MM.1S (cell line): ENCODE data around the gene ADAMTS17.

Source experiments
- DNase-seq: peaks from one replicate; pipeline ENCODE4 v3.0.0-alpha.2; 2015
- H2AFZ ChIP-seq: fragments of 300-600 bp; sonication (generic); 2 replicates; pipeline ENCODE4 v1.6.0; 2016; ENCODE audit warnings: antibody characterized with exemption, low read length
- H3F3A ChIP-seq: fragments of 300-600 bp; sonication (generic); 2 replicates; pipeline ENCODE4 v1.6.1; 2016; ENCODE audit warnings: mild to moderate bottlenecking, antibody characterized with exemption, low read length, moderate library complexity, mixed read lengths; ENCODE audit not compliant: insufficient read depth
- H3K27ac ChIP-seq: fragments of 300-600 bp; sonication (generic); 2 replicates; pipeline ENCODE4 v1.5.1; 2016; ENCODE audit warnings: mild to moderate bottlenecking, low read length
- H3K27me3 ChIP-seq: fragments of 300-600 bp; sonication (generic); replicated peaks from 2 replicates; pipeline ENCODE4 v1.6.0; 2016; ENCODE audit warnings: low read length; ENCODE audit not compliant: insufficient read depth
- H3K36me3 ChIP-seq: fragments of 300-600 bp; sonication (generic); replicated peaks from 2 replicates; pipeline ENCODE4 v1.6.1; 2016; ENCODE audit warnings: mild to moderate bottlenecking, low read length, mixed read lengths; ENCODE audit not compliant: insufficient read depth
- H3K4me1 ChIP-seq: fragments of 300-600 bp; sonication (generic); 2 replicates; pipeline ENCODE4 v1.6.1; 2016; ENCODE audit warnings: low read length, mixed read lengths
- H3K4me2 ChIP-seq: fragments of 300-600 bp; sonication (generic); 2 replicates; pipeline ENCODE4 v1.6.0; 2016; ENCODE audit warnings: low read depth, low read length
- H3K4me3 ChIP-seq: fragments of 300-600 bp; sonication (generic); 2 replicates; pipeline ENCODE4 v1.5.1; 2016; ENCODE audit warnings: low read length, mixed read lengths
- H3K79me2 ChIP-seq: fragments of 300-600 bp; sonication (generic); 2 replicates; pipeline ENCODE4 v1.6.1; 2016; ENCODE audit warnings: mixed run types, low read length, mixed read lengths
- H3K9ac ChIP-seq: fragments of 300-600 bp; sonication (generic); 2 replicates; pipeline ENCODE4 v1.6.1; 2016; ENCODE audit warnings: low read length, mixed read lengths
- H3K9me2 ChIP-seq: fragments of 300-600 bp; sonication (generic); replicated peaks from 2 replicates; pipeline ENCODE4 v1.6.1; 2016; ENCODE audit warnings: mild to moderate bottlenecking, low read length, mixed read lengths; ENCODE audit not compliant: insufficient read depth
- H3K9me3 ChIP-seq: fragments of 300-600 bp; sonication (generic); replicated peaks from 2 replicates; pipeline ENCODE4 v1.6.1; 2016; ENCODE audit warnings: mild to moderate bottlenecking, low read length, mixed read lengths; ENCODE audit not compliant: insufficient read depth
- H4K20me1 ChIP-seq: fragments of 300-600 bp; sonication (generic); 2 replicates; pipeline ENCODE4 v1.6.1; 2016; ENCODE audit warnings: mild to moderate bottlenecking, low read length, moderate library complexity, mixed read lengths; ENCODE audit not compliant: insufficient read depth
- CTCF ChIP-seq: fragments of 300-600 bp; sonication (generic); IDR thresholded peaks from 2 replicates; pipeline ENCODE4 v1.5.1; 2016; ENCODE audit warnings: antibody characterized with exemption, low read length, mixed read lengths
- EZH2 ChIP-seq: fragments of 300-600 bp; sonication (generic); optimal IDR thresholded peaks from 2 replicates; pipeline ENCODE3; 2017; ENCODE audit warnings: low read depth, mild to moderate bottlenecking, antibody characterized with exemption, low read length, mixed read lengths
- EZH2phosphoT487 ChIP-seq: fragments of 300-600 bp; sonication (generic); IDR thresholded peaks from 2 replicates; pipeline ENCODE4 v1.6.1; 2018; ENCODE audit warnings: antibody characterized with exemption, low read length

ADAMTS17 gene

GRCh38 chr15:99965376-99965775 lies 376.4 kb downstream of the ADAMTS17 start:
- Histone ChIP-seq H3K36me3 (no peaks in the 10 kb centered on the region), H3K27me3 (no peaks in the 10 kb centered on the region), H3K4me2 (no peak overlapping the region), H3F3A (no peaks in the 10 kb centered on the region), H3K4me1 (no peaks in the 10 kb centered on the region), H3K4me3 (no peak overlapping the region), H3K27ac (no peak overlapping the region), H3K9me2 (no peaks in the 10 kb centered on the region), H3K9ac (no peak overlapping the region), H3K79me2 (no peaks in the 10 kb centered on the region), H4K20me1 (no peaks in the 10 kb centered on the region), H3K9me3 (no peaks in the 10 kb centered on the region), H2AFZ (no peak overlapping the region)
- no peak for TF ChIP-seq CTCF
- no peak for TF ChIP-seq EZH2phosphoT487
- TF ChIP-seq EZH2 = no peak
- DNase-seq = no peak

DNA sequence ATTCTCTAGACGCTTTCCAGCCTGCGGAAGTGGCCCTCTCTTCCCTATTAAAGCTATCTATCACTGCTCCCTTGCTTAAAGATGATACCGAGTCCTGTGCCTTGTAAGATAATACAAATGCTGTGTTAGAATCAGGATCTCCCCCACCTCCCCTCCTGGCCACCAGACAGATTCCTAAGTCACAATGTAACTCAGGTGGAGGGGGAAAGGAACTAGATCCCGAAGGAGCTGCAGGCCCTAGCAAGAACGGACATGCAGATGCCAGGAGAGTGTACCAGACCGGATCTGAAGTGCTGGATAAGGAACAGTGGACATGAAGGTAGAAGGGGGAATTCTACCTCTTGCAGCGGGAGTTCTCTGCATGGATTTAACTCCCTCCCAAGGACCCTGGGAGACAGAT lies 377.8 kb downstream of the ADAMTS17 start:
- TF ChIP-seq EZH2phosphoT487 = no peak
- TF ChIP-seq CTCF = no peak
- TF ChIP-seq EZH2 = no peak
- Histone ChIP-seq H3K36me3 (no peaks in the 10 kb centered on the region), H3K9me3 (no peaks in the 10 kb centered on the region), H3K4me3 (no peak overlapping the region), H3K27ac (no peak overlapping the region), H3K4me1 (no peaks in the 10 kb centered on the region), H3K9me2 (no peaks in the 10 kb centered on the region), H4K20me1 (no peaks in the 10 kb centered on the region), H3K27me3 (no peaks in the 10 kb centered on the region), H3K79me2 (no peaks in the 10 kb centered on the region), H2AFZ (no peak overlapping the region), H3K4me2 (no peak overlapping the region), H3K9ac (no peak overlapping the region), H3F3A (no peaks in the 10 kb centered on the region)
- no peak for DNase-seq

GRCh38 chr15:99963096-99963825 lies 378.5 kb downstream of the ADAMTS17 start:
- no peak overlapping the region for H3K4me2 ChIP-seq
- H3K27me3 ChIP-seq = no peaks in the 10 kb centered on the region
- no peaks in the 10 kb centered on the region for H3K36me3 ChIP-seq
- no peaks in the 10 kb centered on the region for H4K20me1 ChIP-seq
- H3F3A ChIP-seq = no peaks in the 10 kb centered on the region
- H3K9ac ChIP-seq = no peak overlapping the region
- H3K27ac ChIP-seq = no peak overlapping the region
- DNase-seq = no peak
- no peak overlapping the region for H2AFZ ChIP-seq
- H3K4me1 ChIP-seq = no peaks in the 10 kb centered on the region
- no peaks in the 10 kb centered on the region for H3K79me2 ChIP-seq
- TF ChIP-seq EZH2phosphoT487 (no peak), CTCF (no peak), EZH2 (no peak)
- H3K9me3 ChIP-seq = no peaks in the 10 kb centered on the region
- H3K4me3 ChIP-seq = no peak overlapping the region
- no peaks in the 10 kb centered on the region for H3K9me2 ChIP-seq
